ENCODE measurements around the gene ANKRD31. TPM values are rescaled to one million over a fixed set of nuclear protein-coding genes. Genes with fewer than 3 reads are reported as not detected.
"Not testable (repeated sequence)": the region's sequence is repeated elsewhere in the genome, so short reads cannot be mapped to it uniquely, and the experiment has no call there.

The ANKRD31 gene
- total RNA-seq, 1 donor from 2014 or later, result 0.12 TPM

DNA sequence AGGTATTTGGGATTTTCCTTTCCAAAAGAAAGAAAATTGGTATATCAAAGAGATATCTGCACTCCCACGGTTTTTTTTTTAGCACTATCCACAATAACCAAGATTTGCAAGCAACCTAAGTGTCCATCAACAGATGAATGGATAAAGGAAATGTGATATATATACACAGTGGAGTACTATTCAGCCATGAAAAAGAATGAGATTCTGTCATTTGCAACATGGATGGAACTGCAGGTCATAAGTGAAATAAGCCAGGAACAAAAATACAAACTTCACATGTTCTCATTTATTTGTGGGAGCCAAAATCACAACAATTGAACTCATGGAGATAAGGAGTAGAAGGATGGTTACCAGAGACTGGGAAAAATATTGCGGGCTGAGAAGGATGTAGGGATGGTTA lies 9.8 kb downstream of the ANKRD31 start:
- TF ChIP-seq, protein P1, sequence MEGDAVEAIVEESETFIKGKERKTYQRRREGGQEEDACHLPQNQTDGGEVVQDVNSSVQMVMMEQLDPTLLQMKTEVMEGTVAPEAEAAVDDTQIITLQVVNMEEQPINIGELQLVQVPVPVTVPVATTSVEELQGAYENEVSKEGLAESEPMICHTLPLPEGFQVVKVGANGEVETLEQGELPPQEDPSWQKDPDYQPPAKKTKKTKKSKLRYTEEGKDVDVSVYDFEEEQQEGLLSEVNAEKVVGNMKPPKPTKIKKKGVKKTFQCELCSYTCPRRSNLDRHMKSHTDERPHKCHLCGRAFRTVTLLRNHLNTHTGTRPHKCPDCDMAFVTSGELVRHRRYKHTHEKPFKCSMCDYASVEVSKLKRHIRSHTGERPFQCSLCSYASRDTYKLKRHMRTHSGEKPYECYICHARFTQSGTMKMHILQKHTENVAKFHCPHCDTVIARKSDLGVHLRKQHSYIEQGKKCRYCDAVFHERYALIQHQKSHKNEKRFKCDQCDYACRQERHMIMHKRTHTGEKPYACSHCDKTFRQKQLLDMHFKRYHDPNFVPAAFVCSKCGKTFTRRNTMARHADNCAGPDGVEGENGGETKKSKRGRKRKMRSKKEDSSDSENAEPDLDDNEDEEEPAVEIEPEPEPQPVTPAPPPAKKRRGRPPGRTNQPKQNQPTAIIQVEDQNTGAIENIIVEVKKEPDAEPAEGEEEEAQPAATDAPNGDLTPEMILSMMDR (conservative IDR thresholded peaks at IDR 0.05; ENCODE audit: low read depth, low read length), result no peak
- no peak for DNase-seq (ENCODE audit: low read depth)
- H3K4me3 ChIP-seq (ENCODE audit: low read depth, low read length), result no peak overlapping the region

DNA sequence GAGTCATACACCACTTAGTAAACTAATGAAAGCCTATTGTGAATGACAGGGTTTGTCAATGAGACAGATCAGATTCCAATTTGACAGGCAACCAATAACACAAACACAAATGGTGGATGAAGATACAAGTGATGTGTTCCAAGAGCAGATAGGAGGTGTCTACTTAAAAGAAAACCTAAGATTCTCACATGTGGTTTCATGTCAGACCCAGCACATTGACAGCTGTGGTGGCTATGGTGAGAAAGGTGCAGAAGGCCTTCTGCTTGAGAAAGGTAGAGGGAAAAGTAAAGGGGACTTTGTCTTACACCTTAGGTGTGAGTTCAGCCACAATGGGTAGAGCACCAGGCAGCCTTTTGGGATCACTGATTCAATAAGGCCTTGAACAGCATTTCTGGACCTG lies 11.2 kb downstream of the ANKRD31 start:
- TF ChIP-seq, protein P1 (conservative IDR thresholded peaks at IDR 0.05; ENCODE audit: low read depth, low read length), result no peak

DNA sequence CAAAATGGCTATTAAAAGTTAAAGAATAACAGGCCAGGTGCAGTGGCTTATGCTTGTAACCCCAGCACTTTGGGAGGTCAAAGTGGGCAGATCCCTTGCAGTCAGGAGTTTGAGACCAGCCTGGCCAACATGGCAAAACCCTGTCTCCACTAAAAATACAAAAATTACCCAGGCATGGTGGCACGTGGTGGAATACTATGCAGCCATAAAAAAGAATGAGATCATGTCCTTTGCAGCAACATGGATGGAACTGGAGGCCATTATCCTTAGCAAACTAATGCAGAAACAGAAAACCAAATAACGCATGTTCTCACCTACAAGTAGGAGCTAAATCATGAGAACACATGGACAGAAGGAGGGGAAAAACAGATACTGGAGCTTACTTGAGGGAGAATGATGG lies 15.9 kb downstream of the ANKRD31 start:
- not testable (repeated sequence) for H3K4me3 ChIP-seq (ENCODE audit: low read depth, low read length); DNase-seq (ENCODE audit: low read depth)

More for the DNA sequence above, 11.2 kb downstream of the ANKRD31 start:
- no peak for DNase-seq (ENCODE audit: low read depth)
- H3K4me3 ChIP-seq (ENCODE audit: low read depth, low read length), result no peak overlapping the region

DNA sequence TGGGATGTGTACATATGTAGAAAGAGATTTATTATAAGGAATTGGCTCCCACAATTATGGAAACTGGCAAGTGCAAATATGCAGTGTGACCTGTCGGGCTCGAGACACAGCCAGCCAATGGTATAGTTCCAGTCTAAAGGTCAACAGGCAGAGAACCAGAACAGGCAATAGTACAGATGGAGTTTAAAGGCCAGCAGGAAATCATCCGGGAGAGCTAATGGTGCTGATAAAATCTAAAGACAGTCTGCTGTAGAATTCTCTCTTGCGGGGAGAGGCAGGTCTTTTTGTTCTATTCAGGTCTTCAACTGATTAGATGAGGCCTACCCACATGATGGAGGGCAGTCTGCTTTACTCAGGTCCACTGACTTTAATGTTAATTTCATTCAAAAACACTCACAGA lies 21.8 kb downstream of the ANKRD31 start:
- no peak for DNase-seq (ENCODE audit: low read depth)
- TF ChIP-seq, protein P1 (conservative IDR thresholded peaks at IDR 0.05; ENCODE audit: low read depth, low read length), result no peak
- no peak overlapping the region for H3K4me3 ChIP-seq (ENCODE audit: low read depth, low read length)

DNA sequence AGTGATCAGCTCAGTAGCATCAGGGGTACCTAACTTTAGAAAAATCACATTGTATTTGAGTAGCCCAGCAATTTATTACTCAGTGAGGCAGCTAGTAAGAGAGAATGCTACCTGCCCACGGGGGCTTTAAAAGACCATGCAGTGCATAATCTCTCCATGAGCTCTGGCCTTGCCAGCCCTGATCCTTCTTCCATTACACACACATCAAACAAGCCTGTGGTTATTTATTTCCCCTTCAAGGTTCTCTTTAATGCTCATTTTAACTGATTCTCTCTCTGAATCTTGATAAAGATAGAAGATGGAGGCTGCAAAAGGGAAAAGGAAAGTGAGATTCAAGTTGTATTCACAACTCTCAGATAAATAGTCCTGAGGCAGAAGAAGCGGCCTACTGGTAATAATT lies 22.3 kb downstream of the ANKRD31 start:
- TF ChIP-seq, protein P1 (conservative IDR thresholded peaks at IDR 0.05; ENCODE audit: low read depth, low read length), result no peak
- no peak for DNase-seq (ENCODE audit: low read depth)
- no peak overlapping the region for H3K4me3 ChIP-seq (ENCODE audit: low read depth, low read length)

DNA sequence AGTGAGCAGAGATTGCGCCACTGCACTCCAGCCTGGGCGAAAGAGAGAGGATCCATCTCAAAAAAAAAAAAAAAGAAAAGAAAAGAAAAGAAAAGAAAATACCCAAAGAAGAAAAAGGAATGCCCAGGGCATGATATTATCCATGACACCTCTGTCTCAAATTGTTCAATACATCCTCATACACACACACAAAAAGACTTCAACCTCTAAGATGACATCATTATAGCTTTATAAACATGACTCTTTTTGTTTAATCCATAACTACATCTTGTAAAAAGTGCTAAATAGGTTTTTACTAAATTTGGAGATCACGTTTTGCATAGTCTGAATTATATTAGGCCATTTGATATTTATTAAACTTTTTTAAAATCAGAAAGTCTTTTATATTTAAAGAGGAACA lies 33.1 kb downstream of the ANKRD31 start:
- H3K4me3 ChIP-seq (ENCODE audit: low read depth, low read length), result no peak overlapping the region
- TF ChIP-seq, protein P1 (conservative IDR thresholded peaks at IDR 0.05; ENCODE audit: low read depth, low read length), result no peak
- no peak for DNase-seq (ENCODE audit: low read depth)

DNA sequence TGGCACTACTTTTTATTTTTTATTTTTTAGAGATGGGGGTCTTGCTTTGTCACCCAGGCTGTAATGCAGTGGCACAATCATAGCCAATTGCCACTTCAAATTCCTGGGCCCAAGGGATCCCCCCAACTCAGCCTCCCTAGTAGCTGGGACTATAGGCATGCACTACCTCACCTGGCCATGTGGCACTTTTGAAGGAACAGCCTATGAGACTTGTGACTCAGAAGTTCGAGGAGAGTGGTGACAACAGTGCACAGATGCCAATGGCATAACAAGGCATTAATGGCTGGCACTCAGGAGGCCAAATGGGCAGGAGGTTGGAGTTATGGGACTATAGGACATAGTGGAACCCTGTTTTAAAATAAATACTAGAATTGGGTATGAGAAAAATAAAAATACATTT lies 33.7 kb downstream of the ANKRD31 start:
- no peak for DNase-seq (ENCODE audit: low read depth)
- H3K4me3 ChIP-seq (ENCODE audit: low read depth, low read length), result no peak overlapping the region
- TF ChIP-seq, protein P1 (conservative IDR thresholded peaks at IDR 0.05; ENCODE audit: low read depth, low read length), result peak; percentile 19

DNA sequence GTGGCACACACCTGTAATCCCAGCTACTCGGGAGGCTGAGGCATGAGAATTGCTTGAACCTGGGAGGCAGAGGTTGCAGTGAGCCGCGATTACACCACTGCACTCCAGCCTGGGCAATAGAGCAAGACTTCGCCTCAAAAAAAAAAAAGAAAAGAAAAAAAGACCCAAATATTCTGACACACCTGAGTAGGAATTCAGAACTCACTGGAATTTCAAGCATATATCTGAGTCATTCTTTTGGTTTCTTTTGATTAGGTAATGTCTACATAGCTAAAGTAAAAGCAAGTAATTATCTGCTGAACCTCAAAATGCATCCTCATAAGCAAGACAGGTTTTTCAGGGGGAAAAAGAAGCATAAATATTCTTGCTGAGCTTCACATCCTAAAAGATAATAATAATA lies 35.9 kb downstream of the ANKRD31 start:
- DNase-seq (ENCODE audit: low read depth), result no peak
- H3K4me3 ChIP-seq (ENCODE audit: low read depth, low read length), result no peak overlapping the region
- TF ChIP-seq, protein P1 (conservative IDR thresholded peaks at IDR 0.05; ENCODE audit: low read depth, low read length), result no peak
